ENCODE measurements around the gene TIAM2.
"Not testable (repeated sequence)": the region's sequence is repeated elsewhere in the genome, so short reads cannot be mapped to it uniquely, and the experiment has no call there.

The TIAM2 gene

GRCh38 chr6:155103083-155103645 lies 108.0 kb downstream of the TIAM2 start:
- DNase-seq (ENCODE audit: low spot score) = not testable (repeated sequence)

GRCh38 chr6:155103816-155104366 lies 108.8 kb downstream of the TIAM2 start:
- DNase-seq (ENCODE audit: low spot score) = peak; percentile 55

GRCh38 chr6:155106456-155107115 lies 111.5 kb downstream of the TIAM2 start:
- no peak for DNase-seq (ENCODE audit: low spot score)

- no peak for DNase-seq (ENCODE audit: low spot score)
These were observed 112.4 kb downstream of the TIAM2 start for GRCh38 chr6:155107432-155108069.

GRCh38 chr6:155108070-155108820 lies 113.1 kb downstream of the TIAM2 start:
- no peak for DNase-seq (ENCODE audit: low spot score)

GRCh38 chr6:155110721-155111120 lies 115.6 kb downstream of the TIAM2 start:
- DNase-seq (ENCODE audit: low spot score) = no peak

GRCh38 chr6:155112757-155113156 lies 117.6 kb downstream of the TIAM2 start:
- DNase-seq (ENCODE audit: low spot score) = no peak

- no peak for DNase-seq (ENCODE audit: low spot score)
These were observed 120.9 kb downstream of the TIAM2 start for GRCh38 chr6:155115893-155116570.

- no peak for DNase-seq (ENCODE audit: low spot score)
These were observed 121.4 kb downstream of the TIAM2 start for GRCh38 chr6:155116571-155116910.

- no peak for DNase-seq (ENCODE audit: low spot score)
These were observed 122.1 kb downstream of the TIAM2 start for GRCh38 chr6:155117256-155117655.

GRCh38 chr6:155117785-155118184 lies 122.7 kb downstream of the TIAM2 start:
- DNase-seq (ENCODE audit: low spot score) = no peak

GRCh38 chr6:155119201-155119600 lies 124.1 kb downstream of the TIAM2 start:
- DNase-seq (ENCODE audit: low spot score) = not testable (repeated sequence)

- DNase-seq (ENCODE audit: low spot score) = no peak
These were observed 124.9 kb downstream of the TIAM2 start for GRCh38 chr6:155120034-155120433.

GRCh38 chr6:155121294-155121693 lies 126.2 kb downstream of the TIAM2 start:
- no peak for DNase-seq (ENCODE audit: low spot score)

GRCh38 chr6:155121699-155122098 lies 126.6 kb downstream of the TIAM2 start:
- no peak for DNase-seq (ENCODE audit: low spot score)

GRCh38 chr6:155122199-155122950 lies 127.3 kb downstream of the TIAM2 start:
- no peak for DNase-seq (ENCODE audit: low spot score)

GRCh38 chr6:155123520-155123919 lies 128.4 kb downstream of the TIAM2 start:
- no peak for DNase-seq (ENCODE audit: low spot score)

- no peak for DNase-seq (ENCODE audit: low spot score)
These were observed 130.8 kb downstream of the TIAM2 start for GRCh38 chr6:155125906-155126305.

- peak; percentile 26 for DNase-seq (ENCODE audit: low spot score)
These were observed 131.8 kb downstream of the TIAM2 start for GRCh38 chr6:155126727-155127439.

GRCh38 chr6:155128977-155129376 lies 133.9 kb downstream of the TIAM2 start:
- no peak for DNase-seq (ENCODE audit: low spot score)

- no peak for DNase-seq (ENCODE audit: low spot score)
These were observed 134.6 kb downstream of the TIAM2 start for GRCh38 chr6:155129744-155130143.
